IMR-90 (cell line): ENCODE results near the gene LMX1A. TPM values are rescaled to one million over a fixed set of nuclear protein-coding genes. Genes with fewer than 3 reads are reported as not detected.

Source experiments
- ATAC-seq: fragments of 200-7000 bp; cut with Tn5 transposase; 2 replicates; pipeline ENCODE4 v1.9.1; 2020; ENCODE audit warnings: low read depth, mild to moderate bottlenecking, moderate library complexity
- BruUV-seq: library from RNA; stranded (reverse); fragments of 400-500 nt; replicated peaks from 2 replicates; lab custom pipeline; 2021; lab: Mats Ljungman, UMichigan
- CTCF ChIA-PET: fragments of 300-600 bp; formaldehyde crosslinking; extraction: SDS; loops from one replicate; lab custom pipeline; 2021; ENCODE audit warnings: antibody characterized with exemption; lab: Yijun Ruan, JAX
- POLR2A ChIA-PET: fragments of 300-600 bp; sonication (Branson Sonifier 250); formaldehyde crosslinking; loops from one replicate; lab custom pipeline; 2022; ENCODE audit warnings: antibody characterized with exemption; ENCODE audit not compliant: unreplicated experiment; lab: Charles Lee
- DNase-seq: peaks from one replicate; pipeline ENCODE4 v3.0.0; 2013
- H2AFZ ChIP-seq: replicated peaks from 2 replicates; pipeline ENCODE3; 2013; ENCODE audit warnings: low read length, mild to moderate bottlenecking; ENCODE audit not compliant: poor library complexity
- H2AK5ac ChIP-seq: 2 replicates; pipeline ENCODE4 v1.6.1; 2013; ENCODE audit warnings: low read depth, low read length, inconsistent platforms
- H2AK9ac ChIP-seq: replicated peaks from 2 replicates; pipeline ENCODE3; 2013; ENCODE audit warnings: mild to moderate bottlenecking, low read depth, low read length, moderate library complexity; ENCODE audit not compliant: poor library complexity
- H2BK120ac ChIP-seq: 2 replicates; pipeline ENCODE4 v1.6.1; 2013; ENCODE audit warnings: low read depth, low read length, inconsistent platforms
- H2BK15ac ChIP-seq: 3 replicates; pipeline ENCODE4 v1.6.1; 2013; ENCODE audit warnings: low read depth, low read length, inconsistent platforms
- H2BK20ac ChIP-seq: 2 replicates; pipeline ENCODE4 v1.6.1; 2013; ENCODE audit warnings: low read depth, mild to moderate bottlenecking, inconsistent platforms, low read length, moderate library complexity
- H2BK5ac ChIP-seq: 2 replicates; pipeline ENCODE4 v1.6.1; 2013; ENCODE audit warnings: mild to moderate bottlenecking, low read depth, low read length, inconsistent platforms; ENCODE audit not compliant: poor library complexity, severe bottlenecking
- H3K14ac ChIP-seq: replicated peaks from 2 replicates; pipeline ENCODE4 v1.6.1; 2013; ENCODE audit warnings: low read depth, low read length, inconsistent platforms
- H3K18ac ChIP-seq: 2 replicates; pipeline ENCODE4 v1.6.1; 2013; ENCODE audit warnings: low read depth, low read length, control low read depth
- H3K23ac ChIP-seq: 2 replicates; pipeline ENCODE4 v1.6.1; 2013; ENCODE audit warnings: low read depth, low read length, inconsistent platforms
- H3K27ac ChIP-seq: 2 replicates; pipeline ENCODE4 v1.5.1; 2013; ENCODE audit warnings: mild to moderate bottlenecking, control low read depth, low read length; ENCODE audit not compliant: insufficient read depth
- H3K27me3 ChIP-seq: 2 replicates; pipeline ENCODE4 v1.6.1; 2013; ENCODE audit warnings: low read length; ENCODE audit not compliant: control insufficient read depth, insufficient read depth
- H3K36me3 ChIP-seq: 2 replicates; pipeline ENCODE4 v1.6.1; 2013; ENCODE audit warnings: low read length, mixed read lengths; ENCODE audit not compliant: control insufficient read depth, insufficient read depth
- H3K4ac ChIP-seq: 2 replicates; pipeline ENCODE4 v1.6.1; 2013; ENCODE audit warnings: low read depth, low read length, inconsistent platforms
- H3K4me1 ChIP-seq: 2 replicates; pipeline ENCODE4 v1.6.1; 2013; ENCODE audit warnings: low read length, mixed read lengths; ENCODE audit not compliant: control insufficient read depth, insufficient read depth
- H3K4me2 ChIP-seq: 2 replicates; pipeline ENCODE4 v1.6.1; 2013; ENCODE audit warnings: low read depth, mild to moderate bottlenecking, control low read depth, low read length, moderate library complexity
- H3K4me3 ChIP-seq: 2 replicates; pipeline ENCODE4 v1.5.1; 2013; ENCODE audit warnings: low read depth, mild to moderate bottlenecking, control low read depth, low read length, moderate library complexity; ENCODE audit not compliant: insufficient read depth
- H3K56ac ChIP-seq: 2 replicates; pipeline ENCODE4 v1.6.1; 2013; ENCODE audit warnings: low read length, inconsistent platforms; ENCODE audit not compliant: insufficient read depth; ENCODE audit errors: extremely low read depth
- H3K79me1 ChIP-seq, 2 experiments: 2 replicates each; pipeline ENCODE4 v1.6.1; 2013; ENCODE audit warnings: low read length in 2 of 2, inconsistent platforms in 1 of 2, low read depth in 1 of 2
- H3K9ac ChIP-seq: 2 replicates; pipeline ENCODE4 v1.6.1; 2013; ENCODE audit warnings: low read depth, low read length, control low read depth
- H3K9me1 ChIP-seq: 2 replicates; pipeline ENCODE4 v1.6.1; 2013; ENCODE audit warnings: low read length, inconsistent platforms; ENCODE audit not compliant: insufficient read depth
- H3K9me3 ChIP-seq: 2 replicates; pipeline ENCODE4 v1.6.1; 2013; ENCODE audit warnings: low read length; ENCODE audit not compliant: control insufficient read depth, insufficient read depth
- H4K20me1 ChIP-seq: 2 replicates; pipeline ENCODE4 v1.6.1; 2013; ENCODE audit warnings: low read length, inconsistent platforms; ENCODE audit not compliant: insufficient read depth
- H4K5ac ChIP-seq: 2 replicates; pipeline ENCODE4 v1.6.1; 2013; ENCODE audit warnings: mild to moderate bottlenecking, low read depth, low read length, control low read depth
- H4K8ac ChIP-seq, 2 experiments: 2 replicates each; pipeline ENCODE4 v1.6.1; 2013; ENCODE audit warnings: low read depth in 2 of 2, low read length in 2 of 2, control low read depth in 1 of 2, inconsistent platforms in 1 of 2
- H4K91ac ChIP-seq: 2 replicates; pipeline ENCODE4 v1.6.1; 2013; ENCODE audit warnings: low read depth, low read length, inconsistent platforms; ENCODE audit not compliant: insufficient read depth
- CHD1 ChIP-seq: IDR thresholded peaks from 2 replicates; pipeline ENCODE4 v1.6.1; 2012; ENCODE audit warnings: low read depth, low read length, improper control_type of control experiment
- FOS ChIP-seq: fragments of 150-350 bp; IDR thresholded peaks from 2 replicates; pipeline ENCODE4 v1.6.1; 2016; ENCODE audit warnings: low read depth, low read length
- MAFK ChIP-seq: IDR thresholded peaks from 2 replicates; pipeline ENCODE4 v1.6.1; 2012; ENCODE audit warnings: low read depth, low read length, improper control_type of control experiment
- RAD21 ChIP-seq: IDR thresholded peaks from 2 replicates; pipeline ENCODE4 v1.6.1; 2012; ENCODE audit warnings: low read length, improper control_type of control experiment
- RFX5 ChIP-seq: IDR thresholded peaks from 2 replicates; pipeline ENCODE4 v1.8.0; 2012; ENCODE audit warnings: low read depth, mild to moderate bottlenecking, low read length, moderate library complexity
- USF2 ChIP-seq: fragments of 150-350 bp; IDR thresholded peaks from 2 replicates; pipeline ENCODE4 v1.6.1; 2017; ENCODE audit warnings: mild to moderate bottlenecking, antibody characterized with exemption, low read length, low read depth
- WGBS, 2 experiments: methylation state at CpG; one replicate each; pipeline versions ENCODE4 v1.1.5 to v1.1.7; 2013; ENCODE audit warnings: missing lambda C conversion rate in 2 of 2; ENCODE audit not compliant: insufficient read length in 1 of 2; ENCODE audit errors: extremely low coverage in 2 of 2; 5-methylcytosine and 5-hydroxymethylcytosine counted together
- dilution Hi-C: fragments of 300-500 bp; cut with HindIII; formaldehyde crosslinking; loops from one replicate; pipeline ENCODE4 v1.14.3; 2018; ENCODE audit warnings: low sequenced_read_pairs; ENCODE audit not compliant: unreplicated experiment
- in situ Hi-C: fragments of 300-500 bp; cut with MboI; formaldehyde crosslinking; loops from 3 replicates; pipeline ENCODE4 v1.14.3; 2019; ENCODE audit warnings: low sequenced_read_pairs, inconsistent platforms, mixed read lengths
- intact Hi-C: fragments of 100-400 bp; cut with micrococcal nuclease; formaldehyde crosslinking; loops from 2 replicates; pipeline ENCODE4 v1.10.0; 2022
- polyA plus RNA-seq, 3 experiments: library from polyadenylated mRNA; depleted of rRNA; stranded (reverse); fragments of >200 nt; gene quantifications; 2 replicates each; pipeline ENCODE4 v1.2.3, GENCODE V29; 2012; ENCODE audit warnings: low replicate concordance in 1 of 3
- total RNA-seq: library from RNA; depleted of rRNA; stranded (reverse); fragments of >200 nt; gene quantifications from 2 replicates; pipeline ENCODE4 v1.2.3, GENCODE V29; 2012

Gene LMX1A
- total and polyA plus RNA-seq, 2 of the 4 experiments (the other 2 are of a cell fraction) = not detected

- H2AK5ac ChIP-seq = no peak overlapping the region
- ChIA-PET POLR2A (no interaction called here), CTCF (no interaction called here)
- H2BK20ac ChIP-seq = no peak overlapping the region
- H3K14ac ChIP-seq = no peak overlapping the region
- H3K4me1 ChIP-seq = no peaks in the 10 kb centered on the region
- no peak overlapping the region for H2BK5ac ChIP-seq
- ATAC-seq (no peak), DNase-seq (no peak)
- H2AK9ac ChIP-seq = no peak overlapping the region
- H2BK15ac ChIP-seq = no peak overlapping the region
- no peak overlapping the region for H2BK120ac ChIP-seq
- H3K27ac ChIP-seq = no peak overlapping the region
- no peaks in the 10 kb centered on the region for H3K9me3 ChIP-seq
- H3K9ac ChIP-seq = no peak overlapping the region
- no peak overlapping the region for H3K4ac ChIP-seq
- no peaks in the 10 kb centered on the region for H3K79me1 ChIP-seq
- peaks cover 1% of the 10 kb centered on the region; the same call in 1 of the 2 replicates for H3K27me3 ChIP-seq
- no TSS peak for BruUV-seq
- H2AFZ ChIP-seq = no peak overlapping the region
- no peak overlapping the region for H3K23ac ChIP-seq
- intact Hi-C loops = no loop called here
- H3K36me3 ChIP-seq = no peaks in the 10 kb centered on the region
- no peak overlapping the region for H4K8ac ChIP-seq
- H4K5ac ChIP-seq = no peak overlapping the region
- H4K20me1 ChIP-seq = no peaks in the 10 kb centered on the region
- WGBS, 2 experiments = no CpG with 5 or more reads among the region's 3 CpGs
- in situ Hi-C loops = no loop called here
- no peak overlapping the region for H3K18ac ChIP-seq
- H3K56ac ChIP-seq = no peak overlapping the region
- H4K91ac ChIP-seq = no peak overlapping the region
- no peaks in the 10 kb centered on the region for H3K9me1 ChIP-seq
- dilution Hi-C loops = no loop called here
- H3K4me2 ChIP-seq = no peak overlapping the region
- TF ChIP-seq FOS (no peak), CHD1 (no peak), MAFK (no peak), RAD21 (no peak), USF2 (no peak), RFX5 (no peak)
- no peak overlapping the region for H3K4me3 ChIP-seq
Measured at GRCh38 chr1:165344736-165345135, 11.8 kb downstream of the LMX1A start.
